ES-I3 (cell line): ENCODE results near the gene CTDP1.
"Not testable (repeated sequence)": the region's sequence is repeated elsewhere in the genome, so short reads cannot be mapped to it uniquely, and the experiment has no call there.

Experiments used
- H3K36me3 ChIP-seq: 2 replicates; pipeline ENCODE4 v1.6.1; 2013; ENCODE audit warnings: mild to moderate bottlenecking, low read length, control low read depth, moderate library complexity; ENCODE audit not compliant: insufficient read depth
- H3K4me1 ChIP-seq: 2 replicates; pipeline ENCODE4 v1.6.1; 2013; ENCODE audit warnings: mild to moderate bottlenecking, control low read depth, low read length; ENCODE audit not compliant: insufficient read depth
- H3K9ac ChIP-seq: 2 replicates; pipeline ENCODE4 v1.6.1; 2013; ENCODE audit warnings: low read depth, mild to moderate bottlenecking, low read length, moderate library complexity
- H3K9me3 ChIP-seq: 2 replicates; pipeline ENCODE4 v1.6.1; 2013; ENCODE audit warnings: mild to moderate bottlenecking, low read length, moderate library complexity; ENCODE audit not compliant: control insufficient read depth, insufficient read depth

CTDP1 gene

GRCh38 chr18:79751918-79752578 lies 72.4 kb downstream of the CTDP1 start:
- not testable (repeated sequence) for H3K9me3 ChIP-seq, H3K4me1 ChIP-seq, H3K36me3 ChIP-seq, H3K9ac ChIP-seq

- not testable (repeated sequence) for H3K9ac ChIP-seq, H3K9me3 ChIP-seq, H3K4me1 ChIP-seq, H3K36me3 ChIP-seq
These were observed 73.3 kb downstream of the CTDP1 start for GRCh38 chr18:79752946-79753345.

- H3K4me1 ChIP-seq: no peaks in the 10 kb centered on the region
- no peaks in the 10 kb centered on the region for H3K9me3 ChIP-seq
- H3K36me3 ChIP-seq: no peaks in the 10 kb centered on the region
- H3K9ac ChIP-seq: no peak overlapping the region
These were observed 73.8 kb downstream of the CTDP1 start for GRCh38 chr18:79753391-79753851.

GRCh38 chr18:79754022-79754761 lies 74.6 kb downstream of the CTDP1 start:
- Histone ChIP-seq H3K4me1 (no peaks in the 10 kb centered on the region), H3K36me3 (no peaks in the 10 kb centered on the region), H3K9ac (no peak overlapping the region), H3K9me3 (no peaks in the 10 kb centered on the region)

- H3K9ac ChIP-seq: no peak overlapping the region
- H3K36me3 ChIP-seq: no peaks in the 10 kb centered on the region
- H3K4me1 ChIP-seq: no peaks in the 10 kb centered on the region
- no peaks in the 10 kb centered on the region for H3K9me3 ChIP-seq
These were observed 75.3 kb downstream of the CTDP1 start for GRCh38 chr18:79754831-79755351.

- H3K4me1 ChIP-seq: no peaks in the 10 kb centered on the region
- no peaks in the 10 kb centered on the region for H3K36me3 ChIP-seq
- no peak overlapping the region for H3K9ac ChIP-seq
- no peaks in the 10 kb centered on the region for H3K9me3 ChIP-seq
These were observed 76.0 kb downstream of the CTDP1 start for GRCh38 chr18:79755496-79756142.

- H3K4me1 ChIP-seq: no peaks in the 10 kb centered on the region
- no peak overlapping the region for H3K9ac ChIP-seq
These were observed 76.5 kb downstream of the CTDP1 start for GRCh38 chr18:79756143-79756500.

GRCh38 chr18:79756826-79757225 lies 77.2 kb downstream of the CTDP1 start:
- Histone ChIP-seq H3K36me3 (no peaks in the 10 kb centered on the region), H3K9me3 (no peaks in the 10 kb centered on the region; the same call in 1 of the 2 replicates), H3K9ac (no peak overlapping the region), H3K4me1 (no peaks in the 10 kb centered on the region)

More at GRCh38 chr18:79756143-79756500, 76.5 kb downstream of the CTDP1 start:
- H3K36me3 ChIP-seq: no peaks in the 10 kb centered on the region
- no peaks in the 10 kb centered on the region; the same call in 1 of the 2 replicates for H3K9me3 ChIP-seq

GRCh38 chr18:79760348-79760747 lies 80.7 kb downstream of the CTDP1 start:
- no peak overlapping the region for H3K9ac ChIP-seq
- no peaks in the 10 kb centered on the region for H3K36me3 ChIP-seq
- no peaks in the 10 kb centered on the region; the same call in 1 of the 2 replicates for H3K9me3 ChIP-seq
- no peaks in the 10 kb centered on the region for H3K4me1 ChIP-seq

- Histone ChIP-seq H3K36me3 (no peaks in the 10 kb centered on the region), H3K9me3 (no peaks in the 10 kb centered on the region; the same call in 1 of the 2 replicates), H3K4me1 (no peaks in the 10 kb centered on the region), H3K9ac (no peak overlapping the region)
These were observed 81.3 kb downstream of the CTDP1 start for GRCh38 chr18:79760881-79761280.

- no peak overlapping the region for H3K9ac ChIP-seq
- no peaks in the 10 kb centered on the region for H3K4me1 ChIP-seq
- H3K36me3 ChIP-seq: no peaks in the 10 kb centered on the region
- no peaks in the 10 kb centered on the region; the same call in 1 of the 2 replicates for H3K9me3 ChIP-seq
These were observed 83.8 kb downstream of the CTDP1 start for GRCh38 chr18:79763407-79763806.

GRCh38 chr18:79764131-79764530 lies 84.5 kb downstream of the CTDP1 start:
- no peaks in the 10 kb centered on the region for H3K36me3 ChIP-seq
- no peak overlapping the region for H3K9ac ChIP-seq
- no peaks in the 10 kb centered on the region for H3K4me1 ChIP-seq
- H3K9me3 ChIP-seq: no peaks in the 10 kb centered on the region; the same call in 1 of the 2 replicates

- no peaks in the 10 kb centered on the region for H3K4me1 ChIP-seq
- H3K9me3 ChIP-seq: no peaks in the 10 kb centered on the region; the same call in 1 of the 2 replicates
- H3K9ac ChIP-seq: no peak overlapping the region
- H3K36me3 ChIP-seq: no peaks in the 10 kb centered on the region
These were observed 86.1 kb downstream of the CTDP1 start for GRCh38 chr18:79765491-79766245.

- no peaks in the 10 kb centered on the region for H3K36me3 ChIP-seq
- no peaks in the 10 kb centered on the region for H3K4me1 ChIP-seq
- no peak overlapping the region for H3K9ac ChIP-seq
- H3K9me3 ChIP-seq: no peaks in the 10 kb centered on the region
These were observed 86.7 kb downstream of the CTDP1 start for GRCh38 chr18:79766308-79766707.
